Measurements from ENCODE around the gene METTL2B. TPM values are rescaled to one million over a fixed set of nuclear protein-coding genes. Genes with fewer than 3 reads are reported as not detected.

METTL2B gene
- total and polyA plus RNA-seq, 2 of the 8 experiments (the other 6 are each of a cell fraction or from before 2014, with no cell fraction given), result 14.6 to 43.5 TPM

- FAIRE-seq (no peak), DNase-seq (ENCODE audit: low read depth in 1 of 2, low spot score in 2 of 2) (peak in 1 of 2 experiments; percentile 93)
- peak within 1 kb of the TSS; percentile 96 to 100 (median 100) for H3K4me3 ChIP-seq (ENCODE audit: extremely low read depth in 1 of 4, insufficient read depth in 2 of 4, low read depth in 3 of 4, low read length in 4 of 4)
- peak within 1 kb of the TSS; percentile 97 to 100 (median 98) for H3K9ac ChIP-seq (replicated peaks in 1 of 4; ENCODE audit: extremely low read depth in 1 of 4, low read depth in 3 of 4, low read length in 3 of 4)
- H3K14ac ChIP-seq (ENCODE audit: insufficient read length), result peak within 1 kb of the TSS; percentile 92
- peak within 1 kb of the TSS; percentile 85 for H2BK5ac ChIP-seq (ENCODE audit: low read depth, low read length)
- H3K56ac ChIP-seq (replicated peaks; ENCODE audit: insufficient read length, low read depth, low read length), result peak within 1 kb of the TSS; percentile 71
- peak within 1 kb of the TSS; percentile 100 for H4K91ac ChIP-seq (replicated peaks; ENCODE audit: insufficient read length, low read length)
- ChIA-PET CTCF (ENCODE audit: partially characterized antibody) (interaction anchor here (1.0 to 5.4 kb wide), 6 partner anchors 15 to 48 kb away, joined by 3 to 67 read pairs (median 6); no protein-coding TSS in a partner anchor), POLR2A (ENCODE audit: partially characterized antibody) (interaction anchor here (0.6 to 2.3 kb wide), 13 partner anchors 11 to 282 kb away, joined by 3 to 18 read pairs (median 3); no protein-coding TSS in a partner anchor)
- WGBS, 2 experiments (ENCODE audit: extremely low coverage in 1 of 2, insufficient coverage in 1 of 2, insufficient read length in 1 of 2, insufficient replicate concordance in 2 of 2, low coverage in 1 of 2, low lambda C conversion rate in 2 of 2, missing lambda C conversion rate in 1 of 2), result 1% methylated on average over 64 of the region's 64 CpGs; no CpG with 5 or more reads in 1 of the 2 experiments
- H2BK12ac ChIP-seq (ENCODE audit: low read depth, low read length), result no peak within 1 kb of the TSS
- peaks cover 9 to 20% (median 14%) of the 10 kb centered on the region in 4 experiments for H3K4me1 ChIP-seq (replicated peaks in 1 of 4; ENCODE audit: control insufficient read depth in 3 of 4, insufficient read depth in 4 of 4, low read length in 3 of 4)
- peak within 1 kb of the TSS; percentile 81; the same call in 1 of the 2 replicates for H2AFZ ChIP-seq (ENCODE audit: low read length)
- peaks cover 0 to 43% of the 10 kb centered on the region in 2 experiments; a peak in 3 of 4 replicates for H3K79me2 ChIP-seq (ENCODE audit: control insufficient read depth in 1 of 2, insufficient read depth in 2 of 2, low read length in 2 of 2)
- peak within 1 kb of the TSS; percentile 93 for H3K27ac ChIP-seq (ENCODE audit: low read depth, low read length)
- H3K27me3 ChIP-seq (replicated peaks in 1 of 4; ENCODE audit: control insufficient read depth in 3 of 4, extremely low read depth in 1 of 4, insufficient read depth in 3 of 4, low read length in 3 of 4), result no peaks in the 10 kb centered on the region; a peak in 2 of 7 replicates
- H3K36me3 ChIP-seq (ENCODE audit: control insufficient read depth in 2 of 4, insufficient read depth in 4 of 4, low read length in 3 of 4), result peaks cover 3 to 15% (median 7%) of the 10 kb centered on the region in 4 experiments; a peak in 6 of 8 replicates
- H4K5ac ChIP-seq (ENCODE audit: insufficient read length, low read depth, low read length), result peak within 1 kb of the TSS; percentile 94
- peaks cover 9% of the 10 kb centered on the region for H3K79me1 ChIP-seq (ENCODE audit: low read depth, low read length)
- H2AK5ac ChIP-seq (ENCODE audit: low read depth, low read length), result peak within 1 kb of the TSS; percentile 79; the same call in 1 of the 2 replicates
- peaks cover 4 to 6% of the 10 kb centered on the region in 2 experiments for H4K20me1 ChIP-seq (replicated peaks in 1 of 2; ENCODE audit: control insufficient read depth in 1 of 2, insufficient read depth in 2 of 2, low read length in 2 of 2)
- H3K9me3 ChIP-seq (ENCODE audit: insufficient read depth in 2 of 2, low read depth in 1 of 2, low read length in 1 of 2), result no peaks in the 10 kb centered on the region
- no peak within 1 kb of the TSS for H2BK15ac ChIP-seq (ENCODE audit: low read length)
- peak within 1 kb of the TSS; percentile 79 for H3K18ac ChIP-seq (ENCODE audit: extremely low read depth, low read length)
- H3K4ac ChIP-seq (replicated peaks; ENCODE audit: insufficient read length, low read depth, low read length), result peak within 1 kb of the TSS; percentile 96
- peak within 1 kb of the TSS; percentile 98 for H3K23ac ChIP-seq (ENCODE audit: insufficient read length)
- H4K8ac ChIP-seq (ENCODE audit: extremely low read depth, insufficient read depth, low read length), result peak within 1 kb of the TSS; percentile 98; the same call in 1 of the 2 replicates
- H2BK20ac ChIP-seq (ENCODE audit: low read length), result 0 out of 2 replicates have a peak within 1 kb of the TSS, but pooled peaks have one; percentile 6
- H3K23me2 ChIP-seq (ENCODE audit: low read depth, low read length), result peaks cover 9% of the 10 kb centered on the region; the same call in 1 of the 2 replicates
- H2BK120ac ChIP-seq (replicated peaks; ENCODE audit: low read depth, low read length), result peak within 1 kb of the TSS; percentile 94
- H3K4me2 ChIP-seq (ENCODE audit: insufficient read depth in 1 of 2, low read depth in 2 of 2, low read length in 2 of 2), result peak within 1 kb of the TSS; percentile 73 to 97
- TF ChIP-seq HDAC2 (IDR thresholded peaks at IDR 0.05; ENCODE audit: borderline replicate concordance in 1 of 2, low read depth in 2 of 2, low read length in 2 of 2) (0 out of 4 replicates have a peak, but pooled peaks of 1 of the 2 experiments have one; percentile 67), PHF8 (conservative IDR thresholded peaks at IDR 0.05; ENCODE audit: low read depth, low read length) (peak; percentile 82), NRF1 (IDR thresholded peaks at IDR 0.05; ENCODE audit: low read depth, low read length) (peak; percentile 77), TCF12 (IDR thresholded peaks at IDR 0.05; ENCODE audit: low read depth, low read length) (0 out of 2 replicates have a peak, but pooled peaks have one; percentile 4), TAF1 (IDR thresholded peaks at IDR 0.05; ENCODE audit: low read depth, low read length) (peak; percentile 87), USF2 (IDR thresholded peaks at IDR 0.05; ENCODE audit: low read length) (no peak), RAD21 (IDR thresholded peaks at IDR 0.05 in 1 of 2, conservative IDR thresholded peaks at IDR 0.05 in 1 of 2; ENCODE audit: low read depth in 2 of 2, low read length in 2 of 2) (peak in 1 of 2 experiments; percentile 2; a peak in 1 of 4 replicates), POLR2A (IDR thresholded peaks at IDR 0.05; ENCODE audit: control extremely low read depth in 1 of 2, low read depth in 2 of 2, low read length in 2 of 2) (peak; percentile 86 to 96)
These were observed 20.8 kb upstream of the METTL2B start, which contains the start of gene HILPDA for GRCh38 chr7:128455543-128456254. Gene HILPDA (plus strand): TSS chr7:128455878. CDS start chr7:128457269, 1,391 bp downstream.
